Fibroblast of gingiva (primary cell): ENCODE measurements around the gene BFSP1.

ENCODE experiments used
- DNase-seq: peaks from one replicate; pipeline ENCODE4 v3.0.0-alpha.2; 2011; ENCODE audit warnings: low read depth

BFSP1 gene

DNA sequence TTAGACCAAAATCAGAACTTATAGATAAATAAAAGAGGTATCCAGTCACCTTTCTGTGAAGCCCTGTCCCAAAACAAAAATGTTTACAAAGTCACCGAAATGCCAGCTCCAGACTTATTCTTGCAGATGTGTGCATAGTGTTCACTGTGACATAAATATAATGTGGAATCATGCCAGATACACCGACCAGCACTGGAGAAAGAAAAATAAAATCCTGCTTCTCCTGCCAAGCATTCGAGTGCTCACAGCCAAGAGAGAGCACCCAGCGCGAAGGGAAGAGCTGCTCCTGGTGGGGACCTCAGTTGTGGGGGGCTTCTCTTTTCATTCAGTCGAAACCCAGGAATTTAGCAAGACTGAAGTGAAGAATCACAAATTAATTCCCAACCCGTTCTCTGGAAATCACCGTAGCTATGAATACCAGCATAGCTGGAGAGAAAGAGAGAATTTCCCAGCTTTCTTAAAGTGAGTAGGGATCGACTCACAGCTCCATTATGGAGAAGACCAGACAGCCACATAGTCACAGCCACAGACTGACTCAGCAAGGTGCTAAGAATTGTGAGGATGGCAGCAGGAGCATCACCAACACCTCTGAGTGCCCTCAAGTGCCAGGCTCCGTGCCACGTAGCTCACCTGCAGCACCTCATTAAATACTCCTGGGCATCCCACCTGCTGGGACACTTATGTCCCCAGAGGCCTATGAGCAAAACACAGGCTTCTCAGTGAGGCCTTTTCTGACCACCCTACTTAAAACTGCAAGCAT, 33.2 kb downstream of the BFSP1 start:
- DNase-seq: no peak

DNA sequence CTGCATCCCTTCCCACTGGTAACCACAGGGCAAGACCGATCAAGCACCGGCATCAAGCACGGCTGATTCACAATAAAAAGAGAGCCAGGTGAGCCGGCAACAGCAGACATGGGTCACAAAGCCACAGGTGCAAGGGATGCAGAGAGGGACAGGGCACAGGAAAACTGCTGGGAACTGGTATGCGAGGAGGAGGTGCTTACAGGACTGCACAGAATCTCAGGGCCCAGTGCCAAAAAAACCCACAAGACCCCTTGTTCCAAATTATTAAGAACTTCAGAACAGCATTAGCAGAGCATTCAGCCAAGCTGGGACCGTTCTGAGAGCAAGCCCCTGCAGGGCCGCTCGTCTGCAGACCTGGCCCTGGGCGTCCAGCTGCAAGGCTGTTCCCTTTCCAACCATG, 35.4 kb downstream of the BFSP1 start:
- DNase-seq: no peak

- no peak for DNase-seq
Observed at GRCh38 chr20:17494201-17494600, 37.0 kb downstream of the BFSP1 start.

- no peak for DNase-seq
Observed at GRCh38 chr20:17493173-17493572, 38.0 kb downstream of the BFSP1 start.

- no peak for DNase-seq
Observed at GRCh38 chr20:17491488-17491887, 39.7 kb downstream of the BFSP1 start.

GRCh38 chr20:17491041-17491440, 40.1 kb downstream of the BFSP1 start:
- no peak for DNase-seq

GRCh38 chr20:17490501-17490900, 40.7 kb downstream of the BFSP1 start:
- no peak for DNase-seq

- DNase-seq: no peak
Observed at GRCh38 chr20:17488916-17489600, 42.1 kb downstream of the BFSP1 start.

- no peak for DNase-seq
Observed at GRCh38 chr20:17485017-17485416, 46.2 kb downstream of the BFSP1 start.

- no peak for DNase-seq
Observed at GRCh38 chr20:17482536-17482935, 48.6 kb downstream of the BFSP1 start.

GRCh38 chr20:17481661-17482060, 49.5 kb downstream of the BFSP1 start:
- DNase-seq: no peak

DNA sequence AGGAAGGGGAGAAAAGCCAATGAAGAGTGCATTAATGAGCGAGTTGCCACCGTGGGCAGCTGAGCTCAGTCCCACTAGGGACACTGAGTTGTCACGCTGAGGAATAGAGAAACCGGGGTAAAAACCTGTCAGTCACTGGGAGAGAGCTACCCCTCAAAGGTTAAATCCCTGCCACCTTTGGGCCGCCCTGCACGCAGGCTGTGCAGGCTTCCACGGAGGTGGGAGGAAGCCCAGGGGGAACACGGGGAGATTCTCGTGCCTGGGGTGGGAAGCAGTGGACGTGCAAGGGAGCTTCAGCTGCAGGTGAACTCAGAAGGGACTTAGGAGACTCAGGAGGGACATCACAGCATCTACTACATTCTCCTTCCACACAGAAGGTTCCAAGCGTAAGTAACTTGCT, 50.5 kb downstream of the BFSP1 start:
- no peak for DNase-seq

GRCh38 chr20:17479063-17479657, 52.0 kb downstream of the BFSP1 start:
- DNase-seq: no peak

DNA sequence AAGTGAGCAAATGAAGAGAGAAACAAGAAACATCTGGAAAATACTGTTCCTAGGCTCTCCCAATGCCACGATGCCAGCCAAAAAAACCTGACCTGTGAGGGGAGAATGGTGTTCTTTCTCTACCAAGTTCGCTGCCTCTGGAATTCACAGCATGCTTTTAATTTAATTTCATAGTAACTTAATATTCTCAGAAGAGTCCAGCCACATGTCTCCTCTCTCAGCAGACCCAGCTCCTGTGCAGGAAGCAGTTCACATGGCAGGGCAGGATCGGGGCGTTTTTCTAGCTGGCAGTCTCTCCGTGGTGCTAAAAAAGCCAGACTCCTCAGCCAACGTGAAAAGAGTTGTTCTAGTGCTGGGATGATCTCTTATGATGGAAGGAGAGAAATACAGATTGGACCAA, 57.5 kb downstream of the BFSP1 start:
- DNase-seq: peak; percentile 17

GRCh38 chr20:17471606-17472187, 59.5 kb downstream of the BFSP1 start:
- DNase-seq: no peak

DNA sequence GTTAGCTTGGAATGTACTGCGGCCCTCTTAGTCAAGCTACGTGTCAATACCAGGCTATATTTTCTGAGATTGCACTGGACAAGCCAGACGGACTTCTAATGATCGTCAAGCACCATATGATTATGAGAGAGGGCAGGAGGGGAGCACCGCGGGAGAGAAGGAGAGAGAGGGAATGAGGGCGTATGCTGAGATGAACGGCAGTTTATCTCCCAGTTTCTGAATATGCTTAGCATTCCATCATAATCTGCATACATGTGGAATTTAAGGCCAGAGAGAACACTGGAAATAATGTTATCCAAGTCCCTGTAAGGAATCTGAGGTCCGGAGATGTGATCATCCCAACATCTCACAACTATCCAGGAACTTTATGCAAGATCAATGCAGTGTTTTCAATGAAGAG, 60.2 kb downstream of the BFSP1 start:
- no peak for DNase-seq

DNA sequence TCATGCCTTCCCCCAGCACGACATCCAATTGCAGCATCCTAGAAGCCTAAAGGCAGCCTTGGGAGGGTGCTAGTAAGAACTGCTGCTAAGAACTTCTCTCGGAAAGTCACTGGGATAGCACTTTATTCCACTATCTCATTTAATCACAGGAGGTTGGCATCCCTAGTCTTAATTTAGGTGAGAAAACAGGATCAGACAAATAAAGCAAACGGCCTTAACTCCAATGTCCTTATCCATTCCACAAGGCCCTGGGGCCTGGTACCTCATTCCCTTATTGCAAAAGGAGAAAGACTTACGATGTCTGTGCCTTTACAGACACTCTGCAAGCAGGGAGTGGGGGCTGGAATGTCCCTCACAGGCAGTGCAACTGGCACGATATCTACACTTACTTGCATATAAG, 60.7 kb downstream of the BFSP1 start:
- no peak for DNase-seq

DNA sequence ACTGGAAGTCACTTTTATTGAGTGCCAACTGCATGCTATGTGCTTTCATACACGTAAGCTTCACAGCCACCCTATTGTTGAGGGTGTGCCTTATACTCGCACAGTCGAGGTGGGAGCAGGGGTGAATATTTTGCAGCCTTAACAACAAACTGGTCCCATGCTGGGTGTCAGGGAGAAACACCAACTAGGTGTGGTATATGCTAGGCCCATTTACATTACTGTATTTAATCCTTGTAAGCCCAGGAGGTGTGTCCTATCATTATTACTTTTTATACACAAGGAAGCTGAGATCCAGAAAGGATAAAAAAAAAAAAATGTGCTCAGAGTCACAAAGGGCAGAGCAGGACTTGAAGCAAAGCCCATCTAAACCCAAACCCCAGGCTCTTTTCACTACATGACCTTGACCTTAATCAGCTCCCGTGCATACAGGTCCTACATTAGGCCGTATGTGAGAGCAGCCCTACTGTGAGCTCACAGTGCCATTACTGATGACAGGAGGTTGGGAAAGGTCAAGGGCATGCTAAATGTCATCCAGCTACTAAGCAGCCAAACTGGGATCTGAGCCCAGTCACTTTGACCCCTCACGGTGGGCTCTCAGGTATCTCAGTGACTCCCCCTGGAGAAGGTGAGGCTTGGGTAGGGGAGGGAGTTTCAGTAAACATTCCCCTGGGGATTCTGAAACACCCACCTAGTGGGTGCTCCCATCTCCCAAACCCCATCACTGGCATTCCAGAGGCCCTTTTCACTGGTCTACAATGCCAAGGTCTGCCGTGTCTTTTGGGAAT, 61.7 kb downstream of the BFSP1 start:
- DNase-seq: no peak

GRCh38 chr20:17468073-17468840, 62.9 kb downstream of the BFSP1 start:
- DNase-seq: no peak

GRCh38 chr20:17467120-17467655, 64.0 kb downstream of the BFSP1 start:
- no peak for DNase-seq

GRCh38 chr20:17466641-17467040, 64.5 kb downstream of the BFSP1 start:
- no peak for DNase-seq
